NCI-H2227 treated with DMSO at 0.1 percent for 48 hours (cell line): ENCODE measurements around the gene FRS3.

Experiments used
- DNase-seq: peaks from one replicate; lab custom pipeline; 2025; lab: John Stamatoyannopoulos, UW

FRS3 gene

DNA sequence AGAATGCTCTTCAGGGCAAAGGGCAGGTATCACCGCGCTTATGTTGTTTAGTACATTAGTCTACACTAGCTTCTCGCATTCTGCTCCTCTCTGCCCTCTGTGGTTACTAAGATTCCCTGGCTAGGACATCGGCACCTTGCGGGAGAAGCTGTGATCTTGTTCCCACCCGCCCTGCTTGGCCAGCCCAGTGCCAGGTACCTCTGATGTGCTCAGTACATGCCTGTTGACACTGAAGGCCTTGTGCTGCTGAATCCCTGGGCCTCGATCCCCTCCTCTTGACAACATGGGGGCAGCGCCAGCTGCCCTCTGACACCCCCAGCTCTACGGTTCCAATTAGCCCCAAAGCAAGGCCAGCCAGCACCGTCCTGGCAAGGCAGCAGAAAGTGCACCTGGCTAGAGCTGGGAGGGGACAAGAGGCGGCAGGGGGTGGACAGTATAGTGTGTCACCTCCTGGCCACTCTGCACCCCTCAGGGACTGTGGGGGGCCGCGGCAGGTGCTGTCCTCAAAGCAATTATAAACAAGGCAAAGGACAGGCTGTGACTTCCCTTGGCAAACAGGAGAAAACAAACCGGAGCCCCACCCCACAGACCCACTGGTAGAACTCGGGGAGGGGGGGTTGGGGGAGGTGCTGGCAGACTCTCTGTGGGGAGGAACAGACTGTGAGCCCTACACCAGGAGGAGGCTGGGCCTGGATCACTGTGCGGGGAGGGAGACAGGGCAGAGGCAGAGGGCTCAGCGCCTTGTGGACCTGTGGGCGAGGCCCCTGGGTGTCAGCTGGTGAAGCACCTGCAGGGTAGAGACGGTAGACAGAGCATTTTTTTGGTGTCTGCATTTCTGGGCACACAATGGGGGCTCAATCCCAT, 51.4 kb downstream of the FRS3 start:
- DNase-seq, result no peak

DNA sequence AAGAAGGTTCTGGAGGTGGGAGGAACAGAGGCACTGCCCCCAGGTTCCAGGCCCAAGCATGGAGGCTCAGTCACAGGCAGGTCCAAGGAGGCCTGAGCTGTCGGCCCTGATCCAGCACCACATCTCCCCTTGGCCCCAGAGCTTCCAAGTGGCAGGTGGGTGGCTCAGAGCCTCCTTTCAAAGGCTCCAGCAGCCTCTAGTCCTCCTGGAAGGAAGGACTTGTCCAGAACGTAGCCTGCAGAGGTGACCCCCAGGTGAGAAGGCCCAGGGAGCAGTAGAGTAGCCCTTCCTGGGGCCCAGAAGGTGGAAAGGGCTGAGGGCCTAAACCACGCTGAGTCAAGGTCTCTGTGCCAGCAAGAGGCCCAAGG, 52.0 kb downstream of the FRS3 start:
- no peak for DNase-seq

DNA sequence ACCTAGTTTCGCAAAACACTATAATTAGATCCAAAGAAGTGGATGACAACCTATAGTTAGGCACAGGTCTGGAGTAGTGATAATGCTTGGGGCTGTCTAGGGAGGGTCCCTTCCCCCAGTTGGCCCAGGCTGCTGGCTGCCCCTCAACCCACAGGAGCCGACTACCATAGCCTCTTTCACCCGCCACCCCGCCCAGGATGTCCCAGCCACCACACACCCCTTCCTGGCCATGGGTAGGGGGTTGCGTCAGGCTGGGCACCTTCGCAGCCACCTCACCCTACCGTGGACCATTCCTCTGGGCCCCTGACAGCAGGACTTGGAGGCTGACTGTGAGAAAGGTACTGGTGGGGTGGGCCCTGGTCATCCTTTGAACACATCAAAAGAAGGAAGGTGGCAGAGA, 52.8 kb downstream of the FRS3 start:
- DNase-seq, result no peak

DNA sequence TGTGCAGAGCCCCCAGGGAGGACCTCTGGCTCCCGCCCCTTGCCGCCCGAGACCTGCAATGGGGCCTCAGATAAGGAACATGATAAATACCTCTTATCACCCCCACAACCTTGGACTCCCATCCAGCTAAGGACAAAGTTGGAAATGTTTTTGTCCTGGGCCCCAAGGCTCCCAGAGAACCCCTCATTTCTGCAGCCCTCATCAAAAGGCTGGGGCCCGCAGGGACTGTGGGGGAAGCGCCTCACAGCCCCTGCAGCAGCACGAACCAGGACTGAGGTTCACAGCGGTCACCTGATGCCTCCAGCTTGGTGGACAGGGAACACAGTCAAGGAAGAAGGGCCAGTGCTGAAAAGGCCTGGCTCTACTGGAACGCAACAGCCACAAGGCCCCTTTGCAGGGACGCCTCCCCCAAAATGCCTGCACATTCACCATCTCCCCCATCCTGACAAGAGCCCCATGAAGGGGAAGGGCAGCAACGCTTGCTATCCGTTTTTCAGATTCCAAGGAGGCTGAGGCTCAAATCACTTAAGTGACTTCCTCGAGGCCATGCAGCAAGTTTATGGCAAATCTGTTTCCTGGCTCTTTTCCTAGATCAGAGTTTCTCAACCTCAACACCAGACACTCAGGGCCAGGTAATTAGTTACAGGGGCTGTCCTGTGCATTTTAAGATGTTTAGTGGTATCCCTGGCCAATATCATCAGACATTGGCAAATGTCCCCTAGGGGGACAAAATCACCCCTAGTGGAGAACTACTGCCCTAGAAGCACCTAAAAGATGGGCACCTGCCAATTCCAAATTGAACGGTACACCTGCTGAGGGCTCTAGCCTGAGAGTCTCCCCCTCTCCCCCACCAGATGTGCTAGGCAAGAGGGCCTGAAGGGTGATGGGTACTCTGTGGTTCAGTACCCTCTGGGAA, 54.9 kb downstream of the FRS3 start:
- DNase-seq, result no peak

DNA sequence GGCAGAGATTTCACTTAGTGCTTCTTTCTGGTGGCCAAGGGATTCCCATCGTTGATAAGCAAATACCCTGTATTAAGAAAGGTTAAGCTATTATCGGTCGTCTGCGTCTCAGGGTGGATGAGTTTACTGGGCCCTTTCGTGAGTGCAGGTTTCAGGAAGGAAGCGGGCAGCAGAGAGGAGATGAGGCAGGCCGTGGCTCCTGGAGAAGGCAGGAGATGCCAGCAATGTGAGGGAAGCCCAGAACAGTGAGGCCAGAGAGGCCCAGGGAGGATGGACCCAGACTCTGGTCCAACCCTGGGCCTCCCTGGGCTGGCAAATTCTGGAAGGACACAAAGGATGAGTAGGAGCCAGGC, 55.5 kb downstream of the FRS3 start:
- DNase-seq, result no peak

DNA sequence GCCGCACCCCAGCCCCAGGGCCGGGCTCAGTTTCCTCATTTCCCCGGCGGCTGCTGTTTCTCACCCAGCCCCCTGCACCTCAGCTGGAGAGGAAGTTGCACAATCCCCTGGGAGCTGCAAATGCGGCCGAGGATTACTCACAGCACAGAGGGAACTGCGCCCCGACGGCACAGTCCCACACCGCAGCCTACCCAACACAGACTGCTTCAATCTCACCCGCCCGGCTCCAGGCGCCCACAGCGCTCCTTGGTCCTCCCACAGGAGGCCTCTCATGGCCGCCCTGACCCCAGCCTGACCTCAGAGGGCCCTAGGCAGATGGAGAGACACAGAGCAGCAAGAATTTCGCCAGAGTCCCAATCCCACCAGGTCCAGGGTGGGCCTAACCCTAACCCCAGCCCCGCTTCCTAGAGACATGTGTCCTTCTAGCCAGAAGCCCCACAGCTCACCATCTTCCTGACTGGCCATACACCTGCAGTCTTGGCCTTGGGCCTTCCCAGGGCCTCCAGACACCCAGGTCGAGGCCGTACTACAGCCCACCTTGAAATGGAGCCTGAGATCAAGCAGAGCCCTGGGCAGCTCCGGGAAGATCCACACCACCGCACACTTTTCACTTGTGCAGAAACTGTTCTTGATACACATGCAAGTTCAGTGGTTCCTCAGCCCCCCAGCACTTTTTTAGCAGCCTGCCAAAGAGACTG, 56.0 kb downstream of the FRS3 start:
- DNase-seq, result no peak

DNA sequence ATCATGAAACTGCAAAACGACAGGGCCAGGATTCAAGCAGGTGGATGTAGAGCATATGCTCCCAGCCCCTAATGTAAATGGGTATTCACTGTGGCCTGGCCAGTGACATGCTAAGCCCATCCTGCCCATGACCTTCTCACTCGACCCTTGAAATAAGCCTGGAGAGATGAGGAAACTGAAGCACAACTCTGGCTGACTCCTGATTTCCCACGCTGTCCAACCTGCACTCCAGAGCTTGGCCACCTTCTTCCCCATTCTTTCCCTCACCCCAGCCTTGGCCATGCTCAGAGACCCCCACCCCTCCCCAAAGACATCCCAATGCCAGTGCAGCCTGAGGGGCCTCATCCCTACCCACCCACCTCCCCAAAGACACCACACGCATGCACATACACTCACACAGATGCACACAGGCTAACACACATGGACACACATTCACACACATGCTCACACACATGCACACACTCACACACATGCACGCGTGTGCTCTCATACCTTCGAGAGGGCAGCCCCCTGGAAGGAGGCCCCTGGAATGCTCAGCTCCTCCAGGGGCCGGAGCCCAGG, 56.7 kb downstream of the FRS3 start:
- DNase-seq, result no peak

DNA sequence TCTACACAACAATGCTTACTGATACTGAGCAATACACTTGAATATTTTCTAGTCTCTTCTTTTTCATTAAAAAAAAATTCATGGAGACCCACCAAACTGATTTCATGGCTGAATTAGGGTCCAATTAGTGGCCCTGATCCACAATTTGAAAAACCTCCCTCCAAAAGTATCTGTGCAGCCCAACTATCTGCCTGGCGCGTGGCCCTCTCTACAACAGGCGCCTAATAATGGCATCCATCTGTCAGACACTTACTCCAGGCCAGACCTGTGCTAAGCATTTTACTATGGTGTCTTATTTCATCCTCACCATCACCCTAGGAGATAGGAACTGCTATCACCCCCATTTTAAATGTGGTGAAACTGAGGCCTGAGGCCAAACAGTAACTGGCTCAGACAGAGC, 58.3 kb downstream of the FRS3 start:
- no peak for DNase-seq

DNA sequence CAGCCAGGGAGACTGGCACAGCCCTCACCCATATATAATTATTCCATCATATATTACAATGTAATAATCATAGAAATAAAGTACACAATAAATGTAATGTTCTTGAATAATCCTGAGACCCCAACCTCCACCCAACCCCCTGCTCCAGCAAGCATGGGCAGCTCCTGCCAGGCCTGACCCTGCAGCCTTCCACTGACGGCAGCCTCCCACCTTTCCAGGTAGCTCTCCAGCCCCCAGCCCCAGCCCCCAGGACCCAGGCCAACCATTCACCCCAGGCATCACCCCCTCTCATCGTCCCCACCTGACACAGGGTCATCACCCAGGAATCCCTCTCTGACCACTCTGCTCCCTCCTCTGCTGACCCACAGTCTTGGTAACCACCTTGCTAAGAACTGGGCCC, 58.9 kb downstream of the FRS3 start:
- no peak for DNase-seq

DNA sequence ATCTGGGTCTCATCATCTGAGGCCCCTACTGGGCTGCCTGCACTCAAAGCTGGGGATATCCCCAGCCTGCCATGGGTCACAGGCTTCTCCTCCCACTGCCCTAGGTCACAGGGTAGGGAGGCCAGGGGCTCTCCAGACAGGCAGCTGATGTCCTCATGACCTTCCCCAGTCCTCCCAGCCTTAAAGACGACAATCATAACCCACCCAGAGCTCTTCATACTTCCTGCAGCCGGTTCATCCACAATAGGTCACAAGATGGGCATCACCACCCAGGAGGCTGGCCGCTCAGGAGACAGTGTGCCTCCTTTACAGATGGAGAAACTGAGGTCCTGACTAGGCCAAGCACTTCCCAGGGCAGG, 59.5 kb downstream of the FRS3 start:
- no peak for DNase-seq
